GM18498 (cell line): Measurements from ENCODE around the gene GSX1.
"Not testable (repeated sequence)": the region's sequence is repeated elsewhere in the genome, so short reads cannot be mapped to it uniquely, and the experiment has no call there.

Experiments used
- ATAC-seq: cut with Tn5 transposase; IDR thresholded peaks from one replicate; pipeline ENCODE4 v1.9.1; 2021; ENCODE audit warnings: mild to moderate bottlenecking, moderate library complexity; ENCODE audit not compliant: unreplicated experiment

Gene GSX1

GRCh38 chr13:27793507-27794367 is 1.5 kb downstream of the GSX1 start:
- no peak for ATAC-seq

- ATAC-seq, result no peak
Measured at GRCh38 chr13:27794368-27794691, 2.0 kb downstream of the GSX1 start.

GRCh38 chr13:27794921-27795717 is 2.8 kb downstream of the GSX1 start:
- no peak for ATAC-seq

- ATAC-seq, result no peak
Measured at GRCh38 chr13:27795718-27796019, 3.4 kb downstream of the GSX1 start.

- no peak for ATAC-seq
Measured at GRCh38 chr13:27796544-27797227, 4.4 kb downstream of the GSX1 start.

GRCh38 chr13:27797228-27797624 is 4.9 kb downstream of the GSX1 start:
- no peak for ATAC-seq

GRCh38 chr13:27806744-27807387 is 14.6 kb downstream of the GSX1 start:
- ATAC-seq, result no peak

- ATAC-seq, result no peak
Measured at GRCh38 chr13:27808851-27809550, 16.7 kb downstream of the GSX1 start.

GRCh38 chr13:27810009-27810408 is 17.7 kb downstream of the GSX1 start:
- no peak for ATAC-seq

GRCh38 chr13:27810461-27810860 is 18.2 kb downstream of the GSX1 start:
- no peak for ATAC-seq

- ATAC-seq, result no peak
Measured at GRCh38 chr13:27813826-27814225, 21.5 kb downstream of the GSX1 start.

- ATAC-seq, result not testable (repeated sequence)
Measured at GRCh38 chr13:27817832-27818231, 25.5 kb downstream of the GSX1 start.

- no peak for ATAC-seq
Measured at GRCh38 chr13:27820524-27821482, 28.5 kb downstream of the GSX1 start.

- ATAC-seq, result no peak
Measured at GRCh38 chr13:27821566-27821965, 29.3 kb downstream of the GSX1 start.

- ATAC-seq, result no peak
Measured at GRCh38 chr13:27822258-27822872, 30.1 kb downstream of the GSX1 start.

GRCh38 chr13:27822873-27823311 is 30.6 kb downstream of the GSX1 start:
- no peak for ATAC-seq

- ATAC-seq, result no peak
Measured at GRCh38 chr13:27824121-27824520, 31.8 kb downstream of the GSX1 start.

GRCh38 chr13:27825072-27825471 is 32.8 kb downstream of the GSX1 start:
- ATAC-seq, result no peak
